K562 (cell line): ENCODE data around the gene MAL.

ENCODE experiments used
- ADNP ChIP-seq: fragments of 200-800 bp; sonication (Bioruptor generic); IDR thresholded peaks from 2 replicates; pipeline ENCODE4 v1.6.1; 2016; ENCODE audit warnings: missing genetic modification characterization, missing compliant biosample characterization
- CREB3 ChIP-seq: fragments of 450-650 bp; conservative IDR thresholded peaks from 2 replicates; pipeline ENCODE4 v1.6.1; 2016; ENCODE audit warnings: missing genetic modification characterization, low read depth, mild to moderate bottlenecking, missing compliant biosample characterization, moderate library complexity
- CTCF ChIP-seq, 3 experiments: IDR thresholded peaks in 2 of 3; conservative IDR thresholded peaks in 1 of 3; 2 replicates each; pipeline ENCODE4 v1.5.1; 2011 to 2012; ENCODE audit warnings: low read length in 3 of 3, mild to moderate bottlenecking in 3 of 3, control low read depth in 2 of 3, improper control_type of control experiment in 1 of 3, inconsistent platforms in 1 of 3, low read depth in 1 of 3, mixed read lengths in 1 of 3, moderate library complexity in 1 of 3; ENCODE audit not compliant: insufficient read depth in 2 of 3
- EZH2 ChIP-seq: IDR thresholded peaks from 2 replicates; pipeline ENCODE4 v1.6.1; 2012; ENCODE audit warnings: low read depth, mild to moderate bottlenecking, inconsistent platforms, low read length, borderline replicate concordance
- HINFP ChIP-seq: fragments of 450-650 bp; conservative IDR thresholded peaks from 2 replicates; pipeline ENCODE4 v1.6.1; 2016; ENCODE audit warnings: missing genetic modification characterization, low read depth, mild to moderate bottlenecking, control low read depth, missing compliant biosample characterization
- HMG20A ChIP-seq: fragments of 450-650 bp; formaldehyde crosslinking; conservative IDR thresholded peaks from 2 replicates; pipeline ENCODE4 v1.4.0; 2020; ENCODE audit warnings: mild to moderate bottlenecking, mixed read lengths
- IRF1 ChIP-seq: sonication (generic); formaldehyde crosslinking; IDR thresholded peaks from 2 replicates; pipeline ENCODE4 v1.8.0; 2022; ENCODE audit warnings: missing genetic modification reagents, mild to moderate bottlenecking, borderline replicate concordance
- PHB2 ChIP-seq: fragments of 450-650 bp; IDR thresholded peaks from 2 replicates; pipeline ENCODE4 v1.6.1; 2017; ENCODE audit warnings: low read depth
- PHF8 ChIP-seq: fragments of 200-600 bp; sonication (generic); IDR thresholded peaks from 2 replicates; pipeline ENCODE4 v1.6.1; 2012; ENCODE audit warnings: mixed run types, mild to moderate bottlenecking, inconsistent platforms, low read length, moderate library complexity, borderline replicate concordance
- POLR2AphosphoS5 ChIP-seq: IDR thresholded peaks from 2 replicates; pipeline ENCODE4 v1.6.1; 2011; ENCODE audit warnings: mild to moderate bottlenecking, low read depth, low read length, moderate library complexity; ENCODE audit not compliant: control insufficient read depth, insufficient read depth
- SP1 ChIP-seq: sonication (generic); formaldehyde crosslinking; IDR thresholded peaks from 2 replicates; pipeline ENCODE4 v1.8.1; 2022; ENCODE audit warnings: mild to moderate bottlenecking, missing genetic modification reagents
- TEAD4 ChIP-seq, 2 experiments: sonication (generic) in 1 of 2; formaldehyde crosslinking in 1 of 2; IDR thresholded peaks; 2 replicates each; pipeline versions ENCODE4 v1.6.1 to v1.8.0; 2012 to 2022; ENCODE audit warnings: borderline replicate concordance in 1 of 2, inconsistent platforms in 1 of 2, low read length in 1 of 2, mild to moderate bottlenecking in 1 of 2, missing genetic modification reagents in 1 of 2
- ZNF274 ChIP-seq: IDR thresholded peaks from 2 replicates; pipeline ENCODE4 v1.6.1; 2011; ENCODE audit warnings: low read depth, mild to moderate bottlenecking, low read length, moderate library complexity, borderline replicate concordance

- TF ChIP-seq CTCF (IDR thresholded peaks at IDR 0.05 in 2 of 3, conservative IDR thresholded peaks at IDR 0.05 in 1 of 3; ENCODE audit: insufficient read depth in 2 of 3, low read depth in 1 of 3, low read length in 3 of 3) (no peak), ZNF274 (no peak), EZH2 (no peak), PHB2 (no peak), HMG20A (CRISPR knock-in tag) (no peak), PHF8 (no peak), CREB3 (tag) (no peak), IRF1 (CRISPR knock-in tag) (no peak), ADNP (tag) (no peak), HINFP (no peak), SP1 (CRISPR knock-in tag) (no peak), POLR2AphosphoS5 (no peak), TEAD4 (IDR thresholded peaks at IDR 0.05; ENCODE audit: low read length) (no peak), TEAD4 (CRISPR knock-in tag; IDR thresholded peaks at IDR 0.05; ENCODE audit: borderline replicate concordance) (no peak)
These were observed 39.9 kb upstream of the MAL start for GRCh38 chr2:94985636-94986035.
